ENCODE data around the gene NSUN4. TPM values are rescaled to one million over a fixed set of nuclear protein-coding genes. Genes with fewer than 3 reads are reported as not detected.

NSUN4 gene
- total and polyA plus RNA-seq, 2 of the 13 experiments (the other 11 are each of a cell fraction or from before 2014, with no cell fraction given), result 21.5 to 23.5 TPM

DNA sequence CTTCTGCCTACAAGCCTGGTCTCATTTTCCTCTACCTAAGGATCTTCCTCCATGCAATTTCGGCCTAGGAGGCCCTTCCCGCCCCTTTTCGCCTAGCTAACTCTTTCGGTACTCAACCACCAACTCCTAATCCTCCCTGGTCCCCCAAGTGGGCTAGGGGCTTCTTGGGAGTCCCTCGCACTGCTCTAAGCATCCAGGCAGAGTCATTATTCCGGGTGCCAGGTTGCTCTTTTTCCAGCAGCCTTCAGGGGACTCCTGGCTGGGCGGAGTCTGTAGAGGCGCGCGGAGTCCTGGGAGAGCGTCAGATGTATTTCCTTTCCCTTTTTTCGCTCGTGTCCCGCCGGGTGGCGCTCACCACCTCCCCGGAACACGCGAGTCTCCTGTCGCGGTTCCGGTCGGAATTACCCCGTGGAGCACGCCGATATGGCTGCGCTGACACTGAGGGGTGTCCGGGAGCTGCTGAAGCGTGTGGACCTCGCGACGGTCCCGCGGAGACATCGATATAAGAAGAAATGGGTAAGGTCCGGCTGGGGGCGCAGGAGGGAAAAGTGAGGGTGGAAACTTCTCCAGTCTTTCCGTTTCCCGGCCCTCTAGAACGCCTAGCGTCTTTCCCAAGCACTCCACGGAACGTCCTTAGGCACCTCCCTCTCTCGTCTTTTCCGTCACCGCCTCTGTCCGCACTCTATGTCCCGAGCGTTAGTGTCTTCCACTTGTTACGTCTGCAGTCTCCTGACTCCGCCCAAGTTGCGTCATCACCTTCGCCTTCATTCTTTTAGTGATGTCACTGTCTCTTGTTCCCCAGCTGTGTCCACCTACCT is at the start of gene NSUN4 (continued):
- TF ChIP-seq, protein P1, sequence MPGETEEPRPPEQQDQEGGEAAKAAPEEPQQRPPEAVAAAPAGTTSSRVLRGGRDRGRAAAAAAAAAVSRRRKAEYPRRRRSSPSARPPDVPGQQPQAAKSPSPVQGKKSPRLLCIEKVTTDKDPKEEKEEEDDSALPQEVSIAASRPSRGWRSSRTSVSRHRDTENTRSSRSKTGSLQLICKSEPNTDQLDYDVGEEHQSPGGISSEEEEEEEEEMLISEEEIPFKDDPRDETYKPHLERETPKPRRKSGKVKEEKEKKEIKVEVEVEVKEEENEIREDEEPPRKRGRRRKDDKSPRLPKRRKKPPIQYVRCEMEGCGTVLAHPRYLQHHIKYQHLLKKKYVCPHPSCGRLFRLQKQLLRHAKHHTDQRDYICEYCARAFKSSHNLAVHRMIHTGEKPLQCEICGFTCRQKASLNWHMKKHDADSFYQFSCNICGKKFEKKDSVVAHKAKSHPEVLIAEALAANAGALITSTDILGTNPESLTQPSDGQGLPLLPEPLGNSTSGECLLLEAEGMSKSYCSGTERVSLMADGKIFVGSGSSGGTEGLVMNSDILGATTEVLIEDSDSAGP (CRISPR knock-in tag; IDR thresholded peaks at IDR 0.05; ENCODE audit: borderline replicate concordance), result peak; percentile 79; the same call in 1 of the 2 replicates
- TF ChIP-seq CREB1 (IDR thresholded peaks at IDR 0.05), result peak; percentile 91
- TF ChIP-seq CREB1 (CRISPR knock-in tag; IDR thresholded peaks at IDR 0.05), result peak; percentile 76
- no peak for TF ChIP-seq CBX2 (IDR thresholded peaks at IDR 0.05; ENCODE audit: low read depth, low read length)
- TF ChIP-seq CBX2 (CRISPR knock-in tag; IDR thresholded peaks at IDR 0.05; ENCODE audit: low read depth), result no peak
- TF ChIP-seq, protein P2, sequence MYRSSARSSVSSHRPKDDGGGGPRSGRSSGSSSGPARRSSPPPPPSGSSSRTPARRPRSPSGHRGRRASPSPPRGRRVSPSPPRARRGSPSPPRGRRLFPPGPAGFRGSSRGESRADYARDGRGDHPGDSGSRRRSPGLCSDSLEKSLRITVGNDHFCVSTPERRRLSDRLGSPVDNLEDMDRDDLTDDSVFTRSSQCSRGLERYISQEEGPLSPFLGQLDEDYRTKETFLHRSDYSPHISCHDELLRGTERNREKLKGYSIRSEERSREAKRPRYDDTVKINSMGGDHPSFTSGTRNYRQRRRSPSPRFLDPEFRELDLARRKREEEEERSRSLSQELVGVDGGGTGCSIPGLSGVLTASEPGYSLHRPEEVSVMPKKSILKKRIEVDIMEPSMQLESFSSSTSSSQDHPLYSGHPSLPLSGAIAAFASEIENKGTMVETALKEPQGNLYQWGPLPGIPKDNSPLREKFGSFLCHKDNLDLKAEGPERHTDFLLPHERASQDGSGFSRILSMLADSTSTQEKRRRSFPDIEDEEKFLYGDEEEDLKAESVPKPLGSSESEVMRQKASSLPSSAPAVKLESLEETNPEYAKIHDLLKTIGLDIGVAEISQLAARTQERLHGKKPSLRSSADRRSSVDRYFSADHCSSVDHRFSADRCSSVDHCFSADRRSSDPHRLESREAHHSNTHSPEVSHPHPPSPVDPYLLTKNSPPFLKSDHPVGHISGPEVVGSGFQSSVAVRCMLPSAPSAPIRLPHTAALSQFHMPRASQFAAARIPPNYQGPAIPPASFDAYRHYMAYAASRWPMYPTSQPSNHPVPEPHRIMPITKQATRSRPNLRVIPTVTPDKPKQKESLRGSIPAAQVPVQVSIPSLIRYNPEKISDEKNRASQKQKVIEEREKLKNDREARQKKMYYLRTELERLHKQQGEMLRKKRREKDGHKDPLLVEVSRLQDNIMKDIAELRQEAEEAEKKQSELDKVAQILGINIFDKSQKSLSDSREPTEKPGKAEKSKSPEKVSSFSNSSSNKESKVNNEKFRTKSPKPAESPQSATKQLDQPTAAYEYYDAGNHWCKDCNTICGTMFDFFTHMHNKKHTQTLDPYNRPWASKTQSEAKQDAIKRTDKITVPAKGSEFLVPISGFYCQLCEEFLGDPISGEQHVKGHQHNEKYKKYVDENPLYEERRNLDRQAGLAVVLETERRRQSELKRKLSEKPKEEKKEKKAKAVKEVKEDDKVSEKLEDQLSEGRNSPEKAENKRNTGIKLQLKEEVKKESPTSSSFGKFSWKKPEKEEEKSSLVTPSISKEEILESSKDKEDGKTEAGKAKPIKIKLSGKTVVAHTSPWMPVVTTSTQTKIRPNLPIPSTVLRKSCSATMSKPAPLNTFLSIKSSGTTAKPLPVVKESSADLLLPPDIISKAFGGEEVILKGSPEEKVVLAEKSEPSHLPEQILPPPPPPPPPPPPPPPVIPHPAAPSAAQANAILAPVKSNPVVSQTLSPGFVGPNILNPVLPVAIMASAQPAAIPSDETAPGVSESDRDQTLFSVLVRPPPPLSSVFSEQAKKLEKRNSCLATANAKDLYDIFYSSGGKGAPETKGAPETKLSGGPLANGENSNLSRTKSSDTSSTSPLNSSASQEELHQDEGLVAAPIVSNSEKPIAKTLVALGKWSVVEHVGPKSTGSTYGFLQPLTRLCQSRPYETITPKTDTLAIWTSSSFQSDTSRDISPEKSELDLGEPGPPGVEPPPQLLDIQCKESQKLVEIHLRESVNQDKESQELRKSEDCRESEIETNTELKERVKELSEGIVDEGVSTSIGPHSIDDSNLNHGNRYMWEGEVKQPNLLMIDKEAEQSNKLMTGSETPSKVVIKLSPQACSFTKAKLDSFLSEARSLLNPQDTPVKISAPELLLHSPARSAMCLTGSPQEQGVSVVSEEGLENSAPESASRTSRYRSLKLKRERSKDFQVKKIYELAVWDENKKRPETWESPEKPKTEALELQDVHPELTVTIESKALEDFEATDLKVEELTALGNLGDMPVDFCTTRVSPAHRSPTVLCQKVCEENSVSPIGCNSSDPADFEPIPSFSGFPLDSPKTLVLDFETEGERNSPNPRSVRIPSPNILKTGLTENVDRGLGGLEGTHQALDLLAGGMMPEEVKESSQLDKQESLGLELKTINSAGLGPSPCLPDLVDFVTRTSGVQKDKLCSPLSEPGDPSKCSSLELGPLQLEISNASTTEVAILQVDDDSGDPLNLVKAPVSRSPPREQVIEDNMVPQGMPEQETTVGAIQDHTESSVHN (CRISPR knock-in tag; IDR thresholded peaks at IDR 0.05), result no peak
- peak; percentile 73; the same call in 1 of the 2 replicates for TF ChIP-seq DR1 (CRISPR knock-in tag; IDR thresholded peaks at IDR 0.05)
- TF ChIP-seq, protein P3, sequence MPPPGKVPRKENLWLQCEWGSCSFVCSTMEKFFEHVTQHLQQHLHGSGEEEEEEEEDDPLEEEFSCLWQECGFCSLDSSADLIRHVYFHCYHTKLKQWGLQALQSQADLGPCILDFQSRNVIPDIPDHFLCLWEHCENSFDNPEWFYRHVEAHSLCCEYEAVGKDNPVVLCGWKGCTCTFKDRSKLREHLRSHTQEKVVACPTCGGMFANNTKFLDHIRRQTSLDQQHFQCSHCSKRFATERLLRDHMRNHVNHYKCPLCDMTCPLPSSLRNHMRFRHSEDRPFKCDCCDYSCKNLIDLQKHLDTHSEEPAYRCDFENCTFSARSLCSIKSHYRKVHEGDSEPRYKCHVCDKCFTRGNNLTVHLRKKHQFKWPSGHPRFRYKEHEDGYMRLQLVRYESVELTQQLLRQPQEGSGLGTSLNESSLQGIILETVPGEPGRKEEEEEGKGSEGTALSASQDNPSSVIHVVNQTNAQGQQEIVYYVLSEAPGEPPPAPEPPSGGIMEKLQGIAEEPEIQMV (CRISPR knock-in tag; IDR thresholded peaks at IDR 0.05; ENCODE audit: low read depth), result no peak
- TF ChIP-seq HIVEP1 (CRISPR knock-in tag; IDR thresholded peaks at IDR 0.05), result peak; percentile 74
- no peak for TF ChIP-seq TOE1 (CRISPR knock-in tag; IDR thresholded peaks at IDR 0.05)
- peak; percentile 77; the same call in 1 of the 2 replicates for TF ChIP-seq ZNF350 (CRISPR knock-in tag; IDR thresholded peaks at IDR 0.05; ENCODE audit: borderline replicate concordance, low read depth)
- TF ChIP-seq, protein P4, sequence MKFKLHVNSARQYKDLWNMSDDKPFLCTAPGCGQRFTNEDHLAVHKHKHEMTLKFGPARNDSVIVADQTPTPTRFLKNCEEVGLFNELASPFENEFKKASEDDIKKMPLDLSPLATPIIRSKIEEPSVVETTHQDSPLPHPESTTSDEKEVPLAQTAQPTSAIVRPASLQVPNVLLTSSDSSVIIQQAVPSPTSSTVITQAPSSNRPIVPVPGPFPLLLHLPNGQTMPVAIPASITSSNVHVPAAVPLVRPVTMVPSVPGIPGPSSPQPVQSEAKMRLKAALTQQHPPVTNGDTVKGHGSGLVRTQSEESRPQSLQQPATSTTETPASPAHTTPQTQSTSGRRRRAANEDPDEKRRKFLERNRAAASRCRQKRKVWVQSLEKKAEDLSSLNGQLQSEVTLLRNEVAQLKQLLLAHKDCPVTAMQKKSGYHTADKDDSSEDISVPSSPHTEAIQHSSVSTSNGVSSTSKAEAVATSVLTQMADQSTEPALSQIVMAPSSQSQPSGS (CRISPR knock-in tag; IDR thresholded peaks at IDR 0.05), result peak; percentile 62
- peak; percentile 75 for TF ChIP-seq HNRNPL (IDR thresholded peaks at IDR 0.05; ENCODE audit: low read depth, low read length)
- peak; percentile 37; the same call in 1 of the 2 replicates for TF ChIP-seq NCOA2 (CRISPR knock-in tag; IDR thresholded peaks at IDR 0.05)
- TF ChIP-seq DPF2 (CRISPR knock-in tag; IDR thresholded peaks at IDR 0.05; ENCODE audit: borderline replicate concordance, low read depth), result no peak
- TF ChIP-seq PCBP2 (optimal IDR thresholded peaks at IDR 0.05; ENCODE audit: low read depth, low read length, poor library complexity, severe bottlenecking), result no peak

Data from HepG2 (cell line).